ENCODE measurements around the gene ISLR. TPM values are rescaled to one million over a fixed set of nuclear protein-coding genes. Genes with fewer than 3 reads are reported as not detected.

Gene ISLR
- total and polyA plus RNA-seq, 2 of the 8 experiments (the other 6 are each of a cell fraction or from before 2014, with no cell fraction given), result 0.29 to 0.35 TPM

DNA sequence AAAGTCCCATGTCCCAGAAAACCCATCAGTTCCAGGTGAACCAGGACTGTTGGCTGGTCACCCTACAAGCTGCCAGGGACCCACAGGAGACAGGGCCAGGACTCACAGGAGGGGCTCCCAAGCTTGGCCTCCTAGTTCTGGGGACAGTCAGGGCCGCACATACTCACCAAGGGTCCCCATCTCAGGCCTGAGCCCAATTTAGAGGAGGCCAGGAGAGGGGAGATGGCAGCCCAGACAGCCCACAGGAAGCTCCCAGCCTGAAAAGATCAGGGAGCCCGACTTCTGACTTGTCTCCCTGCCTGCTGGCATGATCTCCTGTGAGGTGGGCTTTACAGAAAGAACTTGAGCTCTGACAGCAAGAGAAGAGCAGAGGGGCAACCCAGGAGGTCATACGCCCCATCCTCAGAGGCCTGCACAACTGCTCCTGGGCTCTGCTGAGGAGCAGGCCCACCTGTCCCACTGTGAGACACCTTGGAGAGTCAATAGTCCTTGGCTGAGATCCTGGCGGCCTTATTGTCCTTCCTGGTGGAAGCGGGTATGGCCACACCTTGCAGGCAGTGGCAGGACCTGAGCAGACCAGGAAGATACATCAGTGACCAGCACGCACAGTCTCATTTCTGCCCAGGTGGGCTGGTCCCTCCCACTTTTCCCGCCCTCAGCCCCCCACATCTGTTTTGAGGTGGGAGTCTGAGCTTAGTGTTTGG lies 2.5 kb upstream of the ISLR start (continued):
- no peak for TF ChIP-seq CBX8 (IDR thresholded peaks at IDR 0.05; ENCODE audit: borderline replicate concordance, low read depth, low read length)

Data from H1 (cell line).